Muscle of leg (tissue), 11 donors: ENCODE data around the gene EPHB6. TPM values are rescaled to one million over a fixed set of nuclear protein-coding genes. Genes with fewer than 3 reads are reported as not detected.

Experiments used
- DNase-seq: peaks from one replicate; pipeline ENCODE4 v3.0.0; 2013
- H3K27ac ChIP-seq: one replicate; pipeline ENCODE4 v1.5.1; 2013; ENCODE audit warnings: mild to moderate bottlenecking, low read length, control low read depth
- H3K27me3 ChIP-seq: one replicate; pipeline ENCODE4 v1.6.1; 2013; ENCODE audit warnings: low read length; ENCODE audit not compliant: control insufficient read depth, insufficient read depth
- H3K36me3 ChIP-seq: one replicate; pipeline ENCODE4 v1.6.1; 2013; ENCODE audit warnings: low read length; ENCODE audit not compliant: control insufficient read depth, insufficient read depth
- H3K4me1 ChIP-seq: one replicate; pipeline ENCODE4 v1.6.1; 2013; ENCODE audit warnings: low read length; ENCODE audit not compliant: control insufficient read depth, insufficient read depth
- H3K4me3 ChIP-seq: one replicate; pipeline ENCODE4 v1.5.1; 2013; ENCODE audit warnings: low read length, control low read depth
- H3K9me3 ChIP-seq: replicated peaks from 2 replicates; pipeline ENCODE4 v1.6.1; 2013; ENCODE audit warnings: low read depth, low read length; ENCODE audit not compliant: control insufficient read depth
- WGBS: methylation state at CpG from one replicate; pipeline ENCODE4 v1.1.5; 2013; ENCODE audit warnings: missing lambda C conversion rate; ENCODE audit not compliant: insufficient coverage; 5-methylcytosine and 5-hydroxymethylcytosine counted together
- polyA plus RNA-seq, 8 donors: library from polyadenylated mRNA; unstranded; fragments of 120-200 nt; gene quantifications; one replicate each; pipeline versions ENCODE4 v1.2.1 to v1.2.3, GENCODE V29; 2013; ENCODE audit warnings: inconsistent platforms in 1 of 8, low replicate concordance in 1 of 8; ENCODE audit not compliant: insufficient read length in 8 of 8, insufficient read depth in 1 of 8
- total RNA-seq: library from RNA; stranded (reverse); fragments of 120-200 nt; gene quantifications from one replicate; pipeline ENCODE4 v1.2.4, GENCODE V29; 2013

Gene EPHB6
- total and polyA plus RNA-seq, 9 donors, result 2.8 to 13.4 (median 5.6) TPM

GRCh38 chr7:142918901-142919300 lies 64.0 kb downstream of the EPHB6 start:
- no peak for DNase-seq
- no peaks in the 10 kb centered on the region for H3K27me3 ChIP-seq
- H3K27ac ChIP-seq, result no peak overlapping the region
- no peaks in the 10 kb centered on the region for H3K4me1 ChIP-seq
- no peak overlapping the region for H3K4me3 ChIP-seq
- 80% methylated on average over 1 of the region's 2 CpGs for WGBS
- H3K36me3 ChIP-seq, result no peaks in the 10 kb centered on the region
- no peaks in the 10 kb centered on the region for H3K9me3 ChIP-seq

- Histone ChIP-seq H3K27me3 (no peaks in the 10 kb centered on the region), H3K4me1 (no peaks in the 10 kb centered on the region), H3K27ac (no peak overlapping the region), H3K9me3 (no peaks in the 10 kb centered on the region), H3K36me3 (no peaks in the 10 kb centered on the region), H3K4me3 (no peak overlapping the region)
- DNase-seq, result no peak
- WGBS, result 100% methylated on average over 1 of the region's 3 CpGs
Measured at GRCh38 chr7:142919656-142920055, 64.8 kb downstream of the EPHB6 start.

Other genes with a start within 250 kb of the EPHB6 start
- gene PRSS1, start 105.6 kb upstream of the EPHB6 start, total RNA-seq, result not detected
- not detected for gene PRSS1, start 105.6 kb upstream of the EPHB6 start, polyA plus RNA-seq
- 0.09 TPM for gene PRSS2, start 84.1 kb upstream of the EPHB6 start, total RNA-seq
- 1 to 10 TPM in 2 of 8 donors, not detected in 6; 1.2 to 1.3 TPM for gene PRSS2, start 84.1 kb upstream of the EPHB6 start, polyA plus RNA-seq
- gene TRPV6, start 30.7 kb downstream of the EPHB6 start, total RNA-seq, result 0.09 TPM
- gene TRPV6, start 30.7 kb downstream of the EPHB6 start, polyA plus RNA-seq, result under 1 TPM in 6 of 8 donors, not detected in 2; 0.05 to 0.57 (median 0.16) TPM
- gene TRPV5, start 78.7 kb downstream of the EPHB6 start, total RNA-seq, result 0.04 TPM
- under 1 TPM in 5 of 8 donors, not detected in 3; 0.04 to 0.11 (median 0.07) TPM for gene TRPV5, start 78.7 kb downstream of the EPHB6 start, polyA plus RNA-seq
- not detected for gene LLCFC1, start 84.4 kb downstream of the EPHB6 start, total RNA-seq
- gene LLCFC1, start 84.4 kb downstream of the EPHB6 start, polyA plus RNA-seq, result under 1 TPM in 4 of 8 donors, not detected in 4; 0.23 to 0.39 (median 0.33) TPM
- gene KEL, start 107.3 kb downstream of the EPHB6 start, total RNA-seq, result 0.66 TPM
- 1 to 10 TPM in 7 of 8 donors, under 1 TPM in 1; 0.72 to 7.5 (median 1.5) TPM for gene KEL, start 107.3 kb downstream of the EPHB6 start, polyA plus RNA-seq
- 0.18 TPM for gene OR9A2, start 172.1 kb downstream of the EPHB6 start, total RNA-seq
- not detected for gene OR9A2, start 172.1 kb downstream of the EPHB6 start, polyA plus RNA-seq
- not detected for gene OR6V1, start 197.3 kb downstream of the EPHB6 start, total RNA-seq
- gene OR6V1, start 197.3 kb downstream of the EPHB6 start, polyA plus RNA-seq, result not detected